HFFc6 (cell line): ENCODE results near the gene TANGO2. TPM values are rescaled to one million over a fixed set of nuclear protein-coding genes. Genes with fewer than 3 reads are reported as not detected.

ENCODE experiments used
- DNase-seq: peaks from one replicate; pipeline ENCODE4 v3.0.0-alpha.2; 2018
- H3K27ac Mint-ChIP-seq: 2 replicates; pipeline ENCODE4 v1.8.0; 2020; ENCODE audit warnings: mild to moderate bottlenecking, mixed read lengths
- H3K27me3 Mint-ChIP-seq: 2 replicates; pipeline ENCODE4 v1.8.0; 2021; ENCODE audit warnings: mild to moderate bottlenecking, moderate library complexity, mixed read lengths; ENCODE audit not compliant: insufficient read depth
- H3K36me3 Mint-ChIP-seq: 2 replicates; pipeline ENCODE4 v1.8.0; 2021; ENCODE audit warnings: low read depth, mixed read lengths
- H3K4me1 Mint-ChIP-seq: 2 replicates; pipeline ENCODE4 v1.8.0; 2020; ENCODE audit warnings: low read depth, mixed read lengths
- H3K4me3 Mint-ChIP-seq: 2 replicates; pipeline ENCODE4 v1.8.0; 2020; ENCODE audit warnings: mild to moderate bottlenecking, moderate library complexity, mixed read lengths
- H3K9me3 Mint-ChIP-seq: 2 replicates; pipeline ENCODE4 v1.8.0; 2020; ENCODE audit warnings: mild to moderate bottlenecking, mixed read lengths
- CTCF ChIP-seq: fragments of 200-600 bp; sonication (generic); IDR thresholded peaks from 2 replicates; pipeline ENCODE4 v1.5.0; 2021; ENCODE audit warnings: antibody characterized with exemption, mild to moderate bottlenecking
- total RNA-seq, 6 experiments: library from RNA; stranded (reverse); fragmentation: NEBNext Ultra II Directional; extraction: Animal tissue kit (Norgen Biotek cat#: 25700); gene quantifications; 2 replicates in 1 of 6; 3 replicates in 5 of 6; pipeline ENCODE4 v1.2.3, GENCODE V29; 2021

TANGO2 gene
- total RNA-seq, 6 experiments from 2014 or later: 28.5 to 38.0 (median 34.9) TPM

DNA sequence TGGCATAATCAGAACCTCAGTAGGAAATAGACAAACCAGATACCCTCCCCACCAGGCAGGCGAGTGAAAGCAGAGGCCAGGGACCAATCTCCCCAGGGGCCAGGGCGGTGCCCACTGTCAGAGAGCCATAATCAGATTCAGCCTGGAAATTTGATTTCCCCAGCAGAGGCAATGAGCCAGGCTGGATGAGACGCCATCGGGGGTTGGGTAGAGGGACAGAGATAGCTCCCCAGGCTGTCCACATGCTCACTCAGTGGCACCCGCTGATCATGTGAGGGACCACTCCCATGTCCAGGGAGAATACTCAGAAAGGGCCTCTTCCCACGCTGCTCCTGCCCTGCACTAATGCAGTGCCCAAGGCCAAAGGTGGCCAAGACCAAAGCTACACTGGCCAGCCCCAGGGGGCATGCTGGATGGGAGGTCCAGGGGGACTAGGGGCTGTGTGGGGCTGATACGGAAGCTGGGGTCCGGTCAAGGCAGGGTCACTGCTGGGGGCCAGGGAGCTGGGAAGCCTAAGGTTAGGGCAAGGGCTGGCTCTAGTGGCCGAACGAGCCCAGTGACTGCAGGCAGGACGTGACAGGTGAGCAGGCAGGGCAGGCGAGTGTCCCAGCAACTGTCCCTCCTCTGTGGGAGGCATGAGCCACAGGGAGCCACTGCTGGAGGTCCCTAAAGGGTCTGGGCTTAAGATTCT, 24.1 kb upstream of the TANGO2 start:
- Mint-ChIP-seq H3K4me3 (no peak overlapping the region), H3K36me3 (no peaks in the 10 kb centered on the region), H3K27me3 (peaks cover 12% of the 10 kb centered on the region), H3K27ac (no peak overlapping the region), H3K4me1 (no peaks in the 10 kb centered on the region), H3K9me3 (no peaks in the 10 kb centered on the region)
- no peak for DNase-seq
- TF ChIP-seq CTCF: no peak

- no peak for DNase-seq
- no peaks in the 10 kb centered on the region for H3K4me1 Mint-ChIP-seq
Observed at GRCh38 chr22:19997561-19998231, 23.2 kb upstream of the TANGO2 start.

DNA sequence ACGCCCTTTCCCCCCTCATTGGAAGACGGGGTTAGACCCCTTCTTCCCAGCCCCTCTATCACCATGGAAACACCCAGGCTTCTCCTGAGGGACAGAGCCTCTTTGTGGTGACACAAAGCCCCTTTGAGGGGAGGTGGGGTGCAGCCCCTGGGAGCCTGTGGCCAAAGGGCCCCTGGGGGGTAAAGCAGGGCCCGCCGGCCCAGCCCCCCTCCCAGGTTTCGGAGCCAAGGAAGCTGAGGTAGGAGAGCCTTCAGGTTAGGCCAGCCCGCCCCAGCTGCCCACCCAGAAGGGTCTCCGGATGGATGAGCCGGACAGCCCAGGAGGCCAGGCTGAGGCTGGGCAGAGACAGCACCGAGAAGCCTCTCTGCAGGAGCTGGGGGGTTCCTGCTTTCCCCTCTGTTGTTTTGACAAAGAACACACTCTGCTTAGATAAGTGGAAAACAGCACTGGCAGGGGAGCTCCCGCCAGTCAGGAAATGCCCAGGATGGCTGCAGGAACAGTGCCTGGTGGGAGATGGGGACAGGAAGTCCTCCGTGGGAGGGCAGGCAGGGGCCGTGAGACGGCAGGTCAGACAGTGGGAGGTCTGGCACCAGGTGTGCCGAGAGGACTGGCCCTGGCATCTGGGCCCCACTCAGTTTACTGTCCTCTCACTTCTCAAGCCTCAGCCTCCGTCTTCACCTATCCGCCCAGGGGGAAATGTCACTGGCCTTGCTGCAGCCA, 22.5 kb upstream of the TANGO2 start:
- no peak for DNase-seq
- peaks cover 15% of the 10 kb centered on the region for H3K27me3 Mint-ChIP-seq
- peaks cover 7% of the 10 kb centered on the region for H3K36me3 Mint-ChIP-seq
- H3K4me1 Mint-ChIP-seq: no peaks in the 10 kb centered on the region
- H3K27ac Mint-ChIP-seq: no peak overlapping the region
- H3K4me3 Mint-ChIP-seq: no peak overlapping the region
- no peak for TF ChIP-seq CTCF
- H3K9me3 Mint-ChIP-seq: peaks cover 7% of the 10 kb centered on the region

More at GRCh38 chr22:19997561-19998231, 23.2 kb upstream of the TANGO2 start:
- Mint-ChIP-seq H3K4me3 (no peak overlapping the region), H3K9me3 (peaks cover under 1% of the 10 kb centered on the region), H3K36me3 (peaks cover under 1% of the 10 kb centered on the region; the same call in 1 of the 2 replicates), H3K27me3 (peaks cover 9% of the 10 kb centered on the region), H3K27ac (no peak overlapping the region)
- no peak for TF ChIP-seq CTCF

- Mint-ChIP-seq H3K36me3 (peaks cover 13% of the 10 kb centered on the region), H3K9me3 (peaks cover 16% of the 10 kb centered on the region), H3K4me3 (no peak overlapping the region), H3K4me1 (no peaks in the 10 kb centered on the region), H3K27me3 (peaks cover 15% of the 10 kb centered on the region), H3K27ac (no peak overlapping the region)
- no peak for TF ChIP-seq CTCF
- no peak for DNase-seq
Observed at GRCh38 chr22:19998991-19999820, 21.7 kb upstream of the TANGO2 start.
